Mesenteric fat pad (tissue), 1 donor: ENCODE results near the gene DRD5. TPM values are rescaled to one million over a fixed set of nuclear protein-coding genes. Genes with fewer than 3 reads are reported as not detected.
"Not testable (repeated sequence)": the region's sequence is repeated elsewhere in the genome, so short reads cannot be mapped to it uniquely, and the experiment has no call there.

Source experiments
- DNase-seq: peaks from one replicate; pipeline ENCODE4 v3.0.0-alpha.2; 2020; ENCODE audit warnings: low spot score
- long read RNA-seq: library from polyadenylated mRNA; unstranded; transcript quantifications from one replicate; pipeline ENCODE4 v2.0.0, GENCODE V29; 2020
- total RNA-seq: library from RNA; stranded (reverse); fragmentation: NEBNext Ultra II Directional; extraction: Animal tissue kit (Norgen Biotek cat#: 25700); gene quantifications from one replicate; pipeline ENCODE4 v1.2.1, GENCODE V29; 2021
- donor health status: DM: yes; HTN: yes; CAD: no.

DRD5 gene
- not detected for total RNA-seq
- long read RNA-seq = 0 reads

DNA sequence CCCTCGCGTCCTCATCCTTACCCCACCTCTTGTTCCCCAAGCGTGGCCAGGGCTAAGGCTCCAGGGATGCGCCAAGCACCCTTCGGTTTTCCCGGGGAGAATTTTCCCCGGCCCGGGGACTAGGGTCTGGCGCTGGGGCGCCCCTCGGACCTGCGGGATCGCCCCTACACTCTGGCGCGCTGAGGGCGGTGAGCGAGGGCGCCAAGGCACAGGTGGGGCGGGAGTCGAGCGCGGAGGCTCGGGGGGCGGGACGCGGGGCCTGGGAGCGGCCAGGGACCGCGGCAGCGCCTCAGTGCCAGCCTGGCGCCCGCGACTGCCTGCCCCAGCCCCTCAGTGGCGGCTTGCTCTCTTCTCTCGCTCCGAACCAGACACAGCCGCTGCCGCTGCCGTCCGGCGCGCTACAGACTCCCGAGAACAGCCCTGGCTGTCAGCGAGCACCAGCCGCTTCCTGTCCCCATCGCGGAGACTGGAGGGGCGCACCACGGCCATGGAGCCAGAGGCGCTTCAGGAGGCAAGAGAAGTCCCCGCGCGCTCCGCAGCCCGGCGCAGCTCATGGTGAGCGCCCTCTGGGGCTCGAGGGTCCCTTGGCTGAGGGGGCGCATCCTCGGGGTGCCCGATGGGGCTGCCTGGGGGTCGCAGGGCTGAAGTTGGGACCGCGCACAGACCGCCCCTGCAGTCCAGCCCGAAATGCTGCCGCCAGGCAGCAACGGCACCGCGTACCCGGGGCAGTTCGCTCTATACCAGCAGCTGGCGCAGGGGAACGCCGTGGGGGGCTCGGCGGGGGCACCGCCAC lies at the start of gene DRD5:
TSS of gene DRD5 (plus strand) at position 292 of the 793 bp plus-strand sequence. CDS start at position 688, 396 bp downstream.
- no peak for DNase-seq

DNA sequence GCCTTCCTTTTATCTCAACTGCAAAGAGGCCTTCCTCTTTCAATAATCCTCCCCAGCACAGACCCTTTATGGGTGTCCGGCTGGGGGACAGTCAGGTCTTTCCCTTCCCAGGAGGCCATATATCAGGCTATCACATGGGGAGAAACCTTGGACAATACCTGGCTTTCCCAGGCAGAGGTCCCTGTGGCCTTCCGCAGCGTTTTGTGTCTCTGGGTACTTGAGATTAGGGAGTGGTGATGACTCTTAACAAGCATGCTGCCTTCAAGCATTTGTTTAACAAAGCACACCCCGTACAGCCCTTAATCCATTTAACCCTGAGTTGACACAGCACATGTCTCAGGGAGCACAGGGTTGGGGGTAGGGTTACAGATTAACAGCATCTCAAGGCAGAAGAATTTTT lies 49.2 kb upstream of the DRD5 start:
- not testable (repeated sequence) for DNase-seq

DNA sequence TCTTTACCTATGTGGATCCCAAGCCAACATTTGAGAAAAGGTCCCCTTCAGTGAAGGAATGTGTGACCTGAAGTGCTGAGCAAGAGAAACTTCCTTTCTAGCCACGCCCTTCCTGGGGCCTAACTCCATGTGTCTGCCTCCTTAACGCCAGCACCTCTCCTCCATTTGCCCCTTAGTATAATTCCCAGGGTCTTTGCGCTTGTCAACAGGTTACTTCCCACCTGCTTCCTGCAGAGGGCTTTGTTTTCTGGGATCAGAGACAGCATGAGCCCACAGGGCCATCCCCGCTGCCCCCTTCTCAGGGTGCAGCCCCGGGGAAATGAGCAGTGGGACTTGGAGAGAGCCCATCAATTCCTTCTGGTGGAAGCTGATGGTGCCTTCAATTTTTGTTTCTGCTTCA lies 45.9 kb upstream of the DRD5 start:
- DNase-seq = peak; percentile 28

DNA sequence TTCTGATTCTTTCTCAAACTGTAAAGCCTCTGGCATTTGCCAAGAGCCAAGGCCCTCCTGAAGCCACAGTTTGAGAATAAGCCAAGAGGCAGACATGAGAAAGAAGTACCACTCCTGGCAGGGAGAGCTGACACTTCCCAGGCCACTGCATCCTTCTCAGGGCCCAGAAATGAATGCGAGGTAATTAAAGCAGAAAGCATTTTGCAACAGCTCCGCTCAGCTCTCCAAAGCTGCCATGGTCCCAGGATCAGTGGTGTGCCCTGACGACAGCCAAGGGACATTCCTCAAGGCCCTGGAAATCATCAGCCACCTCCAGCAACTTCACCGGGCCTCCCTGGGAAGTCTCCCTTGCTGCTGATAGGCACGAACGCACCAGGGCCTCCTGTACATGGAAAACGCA lies 44.2 kb upstream of the DRD5 start:
- DNase-seq = peak; percentile 33

DNA sequence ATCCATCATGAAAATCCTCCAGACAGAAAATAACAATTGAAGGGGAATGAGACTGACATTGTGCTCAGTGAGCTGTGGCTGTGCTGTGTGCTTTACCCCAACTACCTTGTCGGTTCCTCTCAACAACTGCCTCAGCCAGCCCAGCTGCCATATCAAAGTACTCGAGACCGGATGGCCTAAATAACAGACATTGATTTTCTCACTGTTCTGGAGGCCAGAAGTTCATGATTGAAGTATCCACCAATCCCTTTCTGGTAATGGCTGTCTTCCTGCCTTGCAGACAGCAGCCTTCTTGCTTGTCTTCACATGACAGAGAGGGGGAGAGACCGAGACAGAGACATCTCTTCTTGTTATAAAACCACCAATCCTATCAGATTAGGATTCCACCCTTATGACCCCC lies 37.6 kb upstream of the DRD5 start:
- not testable (repeated sequence) for DNase-seq

DNA sequence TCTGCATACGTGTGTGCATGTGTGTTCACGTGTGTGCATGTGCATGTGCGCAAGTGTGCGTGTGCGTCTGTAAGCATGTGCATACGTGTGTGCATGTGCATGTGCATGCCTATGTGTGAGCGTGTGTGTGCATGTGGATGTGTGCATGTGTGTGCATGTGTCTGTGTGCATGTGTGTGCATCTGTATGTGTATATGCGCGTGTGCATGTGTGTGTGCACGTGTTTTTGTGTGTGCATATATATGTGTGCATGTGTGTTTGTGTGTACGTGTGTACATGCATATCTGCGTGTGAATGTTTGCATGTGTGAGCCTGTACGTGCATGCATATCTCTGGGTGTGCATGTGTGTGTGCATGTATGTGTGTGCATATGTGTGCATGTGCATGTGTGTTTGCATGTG lies 35.7 kb upstream of the DRD5 start:
- DNase-seq = no peak

DNA sequence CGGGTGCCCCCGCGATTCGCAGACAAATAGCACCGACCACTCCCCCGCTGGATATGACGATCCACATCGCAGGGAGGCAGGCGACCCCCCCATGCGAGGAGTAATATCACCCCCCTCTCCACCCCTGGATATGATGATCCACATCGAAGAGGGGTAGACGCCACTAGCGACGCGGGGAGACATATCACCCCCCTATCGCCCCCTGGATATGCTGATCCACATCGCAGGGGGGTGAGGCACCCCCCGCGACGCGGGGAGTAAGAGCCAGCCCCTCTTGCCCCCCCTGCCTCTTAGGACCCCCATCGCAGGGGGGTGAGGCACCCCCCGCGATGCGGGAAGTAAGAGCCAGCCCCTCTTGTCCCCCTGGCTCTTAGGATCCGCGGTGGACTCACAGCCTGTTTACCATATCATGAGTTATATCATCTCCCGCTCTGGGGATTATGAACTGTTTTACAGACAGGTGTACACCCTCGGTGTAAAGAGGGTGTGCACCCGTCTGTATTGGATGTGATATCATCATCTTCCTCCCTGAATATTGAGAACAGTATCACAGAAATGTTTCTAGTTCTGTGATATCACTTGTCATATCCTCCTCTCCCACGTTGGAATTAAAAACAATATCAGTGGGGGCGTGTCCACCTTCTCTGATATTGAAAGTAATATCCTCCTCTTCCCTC lies 22.7 kb upstream of the DRD5 start:
- DNase-seq = no peak

DNA sequence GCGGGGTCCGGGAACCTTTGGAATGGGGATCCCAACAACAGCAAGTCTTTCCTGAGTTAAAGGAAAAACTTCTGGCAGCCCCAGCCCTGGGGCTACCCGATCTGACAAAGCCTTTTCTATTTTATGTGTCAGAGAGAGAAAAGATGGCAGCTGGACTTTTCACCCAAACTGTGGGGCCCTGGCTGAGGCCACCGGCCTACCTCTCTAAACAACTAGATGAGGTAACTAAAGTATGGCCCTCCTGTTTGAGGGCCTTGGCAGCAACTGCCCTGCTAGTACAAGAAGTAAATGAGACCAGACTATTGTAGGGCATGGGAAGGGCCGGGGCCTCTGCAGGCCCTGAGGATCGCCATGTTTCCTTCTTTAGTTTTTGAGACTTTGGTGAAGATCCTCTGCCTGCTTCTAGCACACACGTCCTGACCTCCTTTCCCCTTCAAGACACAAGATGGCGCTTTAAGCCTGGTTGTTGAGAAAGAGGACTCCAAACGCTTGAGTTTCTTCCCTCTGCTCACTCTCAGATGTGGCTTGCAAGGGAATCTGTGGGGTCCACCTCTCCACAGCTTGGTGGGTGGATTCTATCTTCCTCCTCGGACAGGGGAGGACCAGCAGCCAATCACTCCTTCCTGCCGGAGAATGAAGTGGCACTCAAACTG lies 18.5 kb upstream of the DRD5 start:
- no peak for DNase-seq

DNA sequence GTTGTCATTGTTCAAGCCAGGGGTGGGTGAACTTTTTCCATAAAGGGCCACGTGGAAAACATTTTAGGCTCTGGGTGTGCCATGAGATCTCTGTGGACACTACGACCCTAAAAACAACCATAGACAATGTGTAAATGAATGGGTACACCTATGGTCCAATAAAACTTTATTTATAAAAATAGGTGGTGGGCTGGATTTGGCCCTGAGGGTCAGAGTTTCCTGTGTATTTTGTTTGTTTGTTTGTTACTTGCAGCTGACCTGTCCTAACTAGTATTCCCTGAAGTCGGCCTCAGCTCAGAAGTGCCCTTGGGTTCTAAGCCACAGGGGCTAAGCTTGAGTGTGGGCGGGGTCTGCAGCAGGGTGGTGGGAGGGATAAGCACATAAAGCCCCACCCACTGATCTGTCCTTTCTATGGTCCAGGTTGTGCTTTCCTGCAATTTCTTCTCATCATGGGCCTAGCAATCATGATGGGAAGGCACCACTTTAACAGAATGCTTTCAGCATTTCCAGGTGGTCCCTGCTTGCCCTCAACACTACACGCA lies 17.2 kb upstream of the DRD5 start:
- DNase-seq = no peak

DNA sequence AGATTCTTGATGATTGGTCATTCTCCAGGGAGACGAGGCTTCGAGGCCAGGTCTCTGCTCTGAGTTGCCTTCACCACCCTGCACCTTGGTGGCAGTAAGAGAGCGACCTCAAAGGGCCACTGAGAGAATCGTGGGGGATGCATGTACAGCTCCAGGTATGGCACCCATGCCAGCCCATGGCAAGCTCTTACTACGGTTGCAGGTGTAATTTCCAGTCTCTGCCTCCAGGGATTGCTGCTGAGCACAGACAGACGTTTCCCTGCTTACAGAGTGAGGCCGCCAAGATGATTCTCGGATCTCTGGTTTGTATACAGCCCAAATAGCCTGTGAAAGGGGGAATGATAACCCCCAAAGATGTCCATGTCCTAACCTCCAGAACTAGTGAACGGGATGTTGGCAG lies 16.3 kb upstream of the DRD5 start:
- DNase-seq = no peak

DNA sequence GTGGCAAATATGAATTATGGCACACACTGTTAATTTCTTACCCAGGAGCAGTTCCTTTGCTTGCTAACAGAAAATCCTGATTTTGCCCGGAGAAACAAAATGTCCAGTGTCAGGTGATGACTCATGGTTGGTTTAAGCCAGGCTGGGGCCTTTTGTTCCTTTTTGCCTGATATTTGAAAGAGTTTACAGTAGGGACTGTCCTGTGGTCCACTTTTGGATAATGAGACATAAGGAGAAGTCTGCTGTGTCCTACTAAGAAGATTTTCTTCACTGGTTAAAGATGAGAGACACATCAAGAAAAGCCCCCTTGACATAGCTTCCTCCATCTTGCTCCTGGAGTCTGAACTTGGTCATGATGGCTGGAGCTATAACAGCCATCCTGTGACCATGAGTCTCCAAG lies 12.1 kb upstream of the DRD5 start:
- no peak for DNase-seq

DNA sequence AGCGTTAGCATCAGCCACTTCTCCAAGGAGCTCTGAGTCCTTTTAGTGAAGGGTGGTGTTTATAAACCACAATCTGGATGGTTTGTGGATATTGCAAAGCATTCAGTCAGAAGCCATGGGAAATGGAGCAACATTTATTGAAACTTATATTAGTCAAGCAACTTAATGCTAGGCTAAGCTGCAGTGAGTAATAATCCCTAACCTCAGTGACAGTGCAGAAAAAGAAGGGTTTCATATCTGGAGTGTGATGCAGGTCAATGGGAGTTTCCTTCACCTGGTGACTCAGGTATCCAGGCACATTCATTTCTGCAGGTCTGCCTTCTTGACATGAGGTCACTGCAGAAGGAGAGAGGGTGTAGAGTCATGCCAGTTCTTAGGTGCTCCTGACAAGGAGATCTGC lies 10.4 kb upstream of the DRD5 start:
- no peak for DNase-seq

DNA sequence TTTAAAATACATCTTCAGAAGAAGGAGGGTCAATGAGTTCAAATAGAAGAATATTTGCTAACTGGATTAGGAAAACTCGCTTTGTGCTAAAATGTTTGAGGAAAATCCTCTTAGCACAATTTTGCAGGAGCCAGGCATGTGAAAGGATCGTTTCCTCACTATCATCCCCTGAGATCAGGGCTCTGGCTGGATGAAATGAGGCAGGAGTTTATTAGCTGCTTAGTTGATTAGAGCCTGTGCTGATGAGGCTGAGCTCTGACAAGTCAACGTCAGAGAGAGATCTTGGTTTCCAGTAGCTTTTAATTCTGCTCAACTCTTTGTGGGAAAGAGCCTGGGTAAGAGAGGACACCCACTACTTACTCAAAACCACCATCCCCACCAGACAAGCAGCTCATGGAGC lies 8.0 kb upstream of the DRD5 start:
- DNase-seq = no peak

DNA sequence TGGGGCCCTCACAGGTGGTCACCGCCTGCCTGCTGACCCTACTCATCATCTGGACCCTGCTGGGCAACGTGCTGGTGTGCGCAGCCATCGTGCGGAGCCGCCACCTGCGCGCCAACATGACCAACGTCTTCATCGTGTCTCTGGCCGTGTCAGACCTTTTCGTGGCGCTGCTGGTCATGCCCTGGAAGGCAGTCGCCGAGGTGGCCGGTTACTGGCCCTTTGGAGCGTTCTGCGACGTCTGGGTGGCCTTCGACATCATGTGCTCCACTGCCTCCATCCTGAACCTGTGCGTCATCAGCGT lies 652 bp downstream of the DRD5 start:
- no peak for DNase-seq

DNA sequence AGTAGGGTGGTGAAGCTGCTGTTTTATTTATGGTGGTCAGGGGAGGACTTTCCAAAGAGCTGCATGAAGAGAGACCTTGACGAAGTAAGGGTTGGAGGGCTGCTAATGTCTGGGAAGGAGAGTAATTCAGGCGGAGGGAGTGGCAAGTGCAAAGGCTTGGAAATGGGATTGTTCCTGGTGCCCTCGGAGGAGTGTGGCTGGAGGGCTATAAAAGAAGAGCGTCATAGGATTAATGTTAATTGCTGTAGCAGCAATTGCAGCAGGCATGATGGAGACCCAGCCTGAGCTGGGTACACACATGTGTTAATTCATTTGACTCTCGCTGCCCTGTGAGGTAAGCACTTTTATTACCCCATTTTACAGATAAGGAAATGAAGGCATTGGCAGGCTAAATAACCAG lies 4.5 kb downstream of the DRD5 start:
- not testable (repeated sequence) for DNase-seq

DNA sequence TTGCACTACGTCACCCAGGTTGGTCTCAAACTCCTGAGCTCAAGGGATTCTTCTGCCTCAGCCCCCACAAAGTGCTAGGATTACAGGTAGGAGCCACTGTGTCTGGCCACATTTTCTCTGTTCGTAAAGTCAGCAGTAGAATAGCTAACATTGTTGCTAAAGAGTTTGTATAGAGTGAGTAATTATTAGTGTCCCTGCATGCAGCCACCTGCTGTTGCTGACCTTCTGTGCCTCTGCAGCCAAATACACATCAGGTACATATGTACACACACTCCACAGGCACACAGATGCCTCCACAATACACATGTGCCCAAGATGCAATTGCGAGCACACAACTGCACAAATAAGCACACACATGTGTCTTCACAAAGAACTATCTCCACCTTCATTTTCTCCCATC lies 10.9 kb downstream of the DRD5 start:
- DNase-seq = no peak

DNA sequence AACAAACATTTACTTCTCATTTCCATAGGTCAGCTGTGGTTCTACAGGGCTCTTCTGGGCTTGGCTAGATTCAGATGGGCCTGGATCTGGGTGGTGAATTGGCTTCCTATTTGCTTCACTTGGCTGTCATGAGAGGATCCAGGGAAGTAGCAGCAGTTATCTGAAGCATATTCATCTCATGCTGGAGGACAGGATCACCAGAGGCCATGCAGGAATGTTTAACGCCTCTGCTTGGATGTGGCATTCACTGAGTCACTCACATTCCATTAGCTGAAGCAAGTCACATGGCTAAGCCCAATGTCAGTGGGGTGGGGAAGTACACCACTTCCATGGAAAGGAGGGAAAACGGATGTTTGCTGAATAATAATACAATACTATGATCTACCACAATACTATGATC lies 15.2 kb downstream of the DRD5 start:
- DNase-seq = not testable (repeated sequence)

DNA sequence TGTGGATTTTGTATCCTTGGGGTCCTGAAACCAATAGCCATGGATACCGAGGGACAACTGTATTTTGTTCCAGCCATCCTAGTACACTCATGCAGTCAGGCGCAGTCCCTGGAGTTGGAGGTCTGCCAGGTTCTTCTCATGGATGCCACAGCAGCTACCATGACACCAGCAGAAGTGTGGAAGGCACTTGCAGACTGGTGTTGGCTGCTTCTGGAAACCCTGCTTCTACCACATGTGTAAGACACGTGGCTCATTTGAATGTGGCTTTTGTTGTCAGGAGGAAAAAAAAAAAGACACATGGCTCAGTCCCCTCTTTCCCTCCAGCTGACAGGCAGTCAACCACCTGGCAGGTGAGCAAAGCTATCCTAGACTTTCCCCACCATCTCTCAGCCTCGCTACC lies 19.4 kb downstream of the DRD5 start:
- no peak for DNase-seq

DNA sequence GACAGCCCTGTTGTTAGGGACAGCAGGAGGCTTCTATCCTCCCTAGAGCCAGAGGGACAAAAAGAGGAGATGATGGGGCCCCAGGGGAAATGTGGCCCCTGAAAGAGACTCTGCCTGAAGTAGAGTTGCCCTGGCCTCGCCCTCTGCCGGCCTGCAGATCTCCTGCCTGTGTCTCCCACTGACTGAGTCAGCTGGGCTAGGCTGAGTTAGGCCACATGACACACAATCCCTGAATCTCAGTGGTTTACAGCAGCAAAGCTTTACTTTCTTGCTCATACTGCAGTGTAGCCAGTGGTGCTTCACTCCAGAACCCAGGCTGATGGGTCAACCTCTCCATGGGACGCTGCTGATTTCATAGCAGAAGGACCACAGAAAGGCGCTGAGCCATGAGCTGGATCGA lies 23.5 kb downstream of the DRD5 start:
- no peak for DNase-seq

DNA sequence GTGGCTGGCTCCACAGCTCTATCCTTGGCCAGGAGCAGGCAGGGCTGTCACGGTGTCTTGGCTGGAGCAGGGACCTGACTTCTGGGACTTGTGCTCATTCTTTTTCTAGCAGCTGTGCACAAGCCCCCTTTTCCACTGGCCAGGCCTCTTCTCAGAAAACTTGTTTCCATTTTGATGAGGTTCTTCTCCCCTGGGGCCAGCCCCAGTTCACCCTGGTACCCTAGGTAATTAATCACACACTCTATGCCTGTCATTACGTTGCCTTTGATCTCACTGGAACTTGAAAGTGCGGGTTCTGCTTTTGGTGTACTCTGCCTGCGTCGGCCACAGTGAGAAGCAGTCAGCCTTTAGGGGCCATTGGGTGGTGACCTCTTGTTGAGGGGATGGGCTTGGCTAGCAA lies 26.6 kb downstream of the DRD5 start:
- DNase-seq = no peak

DNA sequence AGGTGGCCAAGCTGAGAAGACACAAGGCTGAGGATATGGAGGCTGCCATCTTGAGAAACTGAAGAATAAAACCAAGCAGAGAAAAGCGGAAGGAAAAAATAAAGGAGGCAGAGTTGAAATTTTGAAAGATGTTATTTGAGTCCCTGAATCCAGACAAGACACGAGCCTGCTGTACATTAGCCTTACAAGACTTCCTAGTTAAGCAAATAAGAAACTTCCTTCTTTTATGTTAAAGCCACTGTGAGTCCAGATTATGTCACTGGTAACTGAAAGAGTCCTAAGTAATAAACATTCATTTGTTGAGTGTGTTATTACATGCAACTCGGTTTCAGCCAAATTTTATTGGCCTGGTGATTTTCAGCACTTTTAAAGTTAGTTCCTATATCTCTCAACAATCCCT lies 30.4 kb downstream of the DRD5 start:
- no peak for DNase-seq
